Measurements from ENCODE around the gene MDH1B.
"Not testable (repeated sequence)": the region's sequence is repeated elsewhere in the genome, so short reads cannot be mapped to it uniquely, and the experiment has no call there.

DNA sequence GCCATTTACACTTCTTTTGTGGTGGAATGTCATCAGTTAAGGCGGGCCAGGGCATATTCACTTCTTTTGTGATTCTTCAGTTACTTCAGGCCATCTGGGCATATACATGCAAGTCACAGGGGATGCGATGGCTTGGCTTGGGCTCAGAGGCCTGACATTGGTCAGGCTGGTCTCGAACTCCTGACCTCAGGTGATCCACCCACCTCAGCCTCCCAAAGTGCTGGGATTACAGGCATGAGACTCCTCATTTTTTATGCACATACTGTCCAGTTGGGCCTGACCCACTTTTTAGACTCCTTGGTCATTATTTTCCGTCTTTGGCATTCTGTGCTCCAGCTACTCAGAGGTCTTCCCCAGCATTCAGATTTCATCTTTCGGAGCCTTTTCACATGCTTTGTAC is 47.3 kb upstream of the MDH1B start:
- TF ChIP-seq, protein P1, sequence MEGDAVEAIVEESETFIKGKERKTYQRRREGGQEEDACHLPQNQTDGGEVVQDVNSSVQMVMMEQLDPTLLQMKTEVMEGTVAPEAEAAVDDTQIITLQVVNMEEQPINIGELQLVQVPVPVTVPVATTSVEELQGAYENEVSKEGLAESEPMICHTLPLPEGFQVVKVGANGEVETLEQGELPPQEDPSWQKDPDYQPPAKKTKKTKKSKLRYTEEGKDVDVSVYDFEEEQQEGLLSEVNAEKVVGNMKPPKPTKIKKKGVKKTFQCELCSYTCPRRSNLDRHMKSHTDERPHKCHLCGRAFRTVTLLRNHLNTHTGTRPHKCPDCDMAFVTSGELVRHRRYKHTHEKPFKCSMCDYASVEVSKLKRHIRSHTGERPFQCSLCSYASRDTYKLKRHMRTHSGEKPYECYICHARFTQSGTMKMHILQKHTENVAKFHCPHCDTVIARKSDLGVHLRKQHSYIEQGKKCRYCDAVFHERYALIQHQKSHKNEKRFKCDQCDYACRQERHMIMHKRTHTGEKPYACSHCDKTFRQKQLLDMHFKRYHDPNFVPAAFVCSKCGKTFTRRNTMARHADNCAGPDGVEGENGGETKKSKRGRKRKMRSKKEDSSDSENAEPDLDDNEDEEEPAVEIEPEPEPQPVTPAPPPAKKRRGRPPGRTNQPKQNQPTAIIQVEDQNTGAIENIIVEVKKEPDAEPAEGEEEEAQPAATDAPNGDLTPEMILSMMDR (IDR thresholded peaks at IDR 0.05; ENCODE audit: extremely low read depth in 1 of 2, insufficient read depth in 1 of 2, low read depth in 1 of 2, low read length in 2 of 2) = not testable (repeated sequence)
- not testable (repeated sequence) for TF ChIP-seq POLR2AphosphoS5 (IDR thresholded peaks at IDR 0.05; ENCODE audit: insufficient read depth, low read depth, low read length); EZH2 (IDR thresholded peaks at IDR 0.05; ENCODE audit: borderline replicate concordance, low read depth, low read length, severe bottlenecking); POLR2A (IDR thresholded peaks at IDR 0.05; ENCODE audit: low read depth, low read length); JUN (IDR thresholded peaks at IDR 0.05; ENCODE audit: borderline replicate concordance, insufficient read depth, insufficient read length, low read depth); FOS (IDR thresholded peaks at IDR 0.05; ENCODE audit: borderline replicate concordance, insufficient read depth, low read length)
